IMR-90 (cell line): ENCODE results near the gene DSCAML1. TPM values are rescaled to one million over a fixed set of nuclear protein-coding genes. Genes with fewer than 3 reads are reported as not detected.

Experiments
- ATAC-seq: fragments of 200-7000 bp; cut with Tn5 transposase; 2 replicates; pipeline ENCODE4 v1.9.1; 2020; ENCODE audit warnings: low read depth, mild to moderate bottlenecking, moderate library complexity
- BruUV-seq: library from RNA; stranded (reverse); fragments of 400-500 nt; replicated peaks from 2 replicates; lab custom pipeline; 2021; lab: Mats Ljungman, UMichigan
- CTCF ChIA-PET: fragments of 300-600 bp; formaldehyde crosslinking; extraction: SDS; loops from one replicate; lab custom pipeline; 2021; ENCODE audit warnings: antibody characterized with exemption; lab: Yijun Ruan, JAX
- POLR2A ChIA-PET: fragments of 300-600 bp; sonication (Branson Sonifier 250); formaldehyde crosslinking; loops from one replicate; lab custom pipeline; 2022; ENCODE audit warnings: antibody characterized with exemption; ENCODE audit not compliant: unreplicated experiment; lab: Charles Lee
- DNase-seq: peaks from one replicate; pipeline ENCODE4 v3.0.0; 2013
- H2AFZ ChIP-seq: replicated peaks from 2 replicates; pipeline ENCODE3; 2013; ENCODE audit warnings: low read length, mild to moderate bottlenecking; ENCODE audit not compliant: poor library complexity
- H2AK5ac ChIP-seq: 2 replicates; pipeline ENCODE4 v1.6.1; 2013; ENCODE audit warnings: low read depth, low read length, inconsistent platforms
- H2AK9ac ChIP-seq: replicated peaks from 2 replicates; pipeline ENCODE3; 2013; ENCODE audit warnings: mild to moderate bottlenecking, low read depth, low read length, moderate library complexity; ENCODE audit not compliant: poor library complexity
- H2BK120ac ChIP-seq: 2 replicates; pipeline ENCODE4 v1.6.1; 2013; ENCODE audit warnings: low read depth, low read length, inconsistent platforms
- H2BK15ac ChIP-seq: 3 replicates; pipeline ENCODE4 v1.6.1; 2013; ENCODE audit warnings: low read depth, low read length, inconsistent platforms
- H2BK20ac ChIP-seq: 2 replicates; pipeline ENCODE4 v1.6.1; 2013; ENCODE audit warnings: low read depth, mild to moderate bottlenecking, inconsistent platforms, low read length, moderate library complexity
- H2BK5ac ChIP-seq: 2 replicates; pipeline ENCODE4 v1.6.1; 2013; ENCODE audit warnings: mild to moderate bottlenecking, low read depth, low read length, inconsistent platforms; ENCODE audit not compliant: poor library complexity, severe bottlenecking
- H3K14ac ChIP-seq: replicated peaks from 2 replicates; pipeline ENCODE4 v1.6.1; 2013; ENCODE audit warnings: low read depth, low read length, inconsistent platforms
- H3K18ac ChIP-seq: 2 replicates; pipeline ENCODE4 v1.6.1; 2013; ENCODE audit warnings: low read depth, low read length, control low read depth
- H3K23ac ChIP-seq: 2 replicates; pipeline ENCODE4 v1.6.1; 2013; ENCODE audit warnings: low read depth, low read length, inconsistent platforms
- H3K27ac ChIP-seq: 2 replicates; pipeline ENCODE4 v1.5.1; 2013; ENCODE audit warnings: mild to moderate bottlenecking, control low read depth, low read length; ENCODE audit not compliant: insufficient read depth
- H3K27me3 ChIP-seq: 2 replicates; pipeline ENCODE4 v1.6.1; 2013; ENCODE audit warnings: low read length; ENCODE audit not compliant: control insufficient read depth, insufficient read depth
- H3K36me3 ChIP-seq: 2 replicates; pipeline ENCODE4 v1.6.1; 2013; ENCODE audit warnings: low read length, mixed read lengths; ENCODE audit not compliant: control insufficient read depth, insufficient read depth
- H3K4ac ChIP-seq: 2 replicates; pipeline ENCODE4 v1.6.1; 2013; ENCODE audit warnings: low read depth, low read length, inconsistent platforms
- H3K4me1 ChIP-seq: 2 replicates; pipeline ENCODE4 v1.6.1; 2013; ENCODE audit warnings: low read length, mixed read lengths; ENCODE audit not compliant: control insufficient read depth, insufficient read depth
- H3K4me2 ChIP-seq: 2 replicates; pipeline ENCODE4 v1.6.1; 2013; ENCODE audit warnings: low read depth, mild to moderate bottlenecking, control low read depth, low read length, moderate library complexity
- H3K4me3 ChIP-seq: 2 replicates; pipeline ENCODE4 v1.5.1; 2013; ENCODE audit warnings: low read depth, mild to moderate bottlenecking, control low read depth, low read length, moderate library complexity; ENCODE audit not compliant: insufficient read depth
- H3K56ac ChIP-seq: 2 replicates; pipeline ENCODE4 v1.6.1; 2013; ENCODE audit warnings: low read length, inconsistent platforms; ENCODE audit not compliant: insufficient read depth; ENCODE audit errors: extremely low read depth
- H3K79me1 ChIP-seq, 2 experiments: 2 replicates each; pipeline ENCODE4 v1.6.1; 2013; ENCODE audit warnings: low read length in 2 of 2, inconsistent platforms in 1 of 2, low read depth in 1 of 2
- H3K9ac ChIP-seq: 2 replicates; pipeline ENCODE4 v1.6.1; 2013; ENCODE audit warnings: low read depth, low read length, control low read depth
- H3K9me1 ChIP-seq: 2 replicates; pipeline ENCODE4 v1.6.1; 2013; ENCODE audit warnings: low read length, inconsistent platforms; ENCODE audit not compliant: insufficient read depth
- H3K9me3 ChIP-seq: 2 replicates; pipeline ENCODE4 v1.6.1; 2013; ENCODE audit warnings: low read length; ENCODE audit not compliant: control insufficient read depth, insufficient read depth
- H4K20me1 ChIP-seq: 2 replicates; pipeline ENCODE4 v1.6.1; 2013; ENCODE audit warnings: low read length, inconsistent platforms; ENCODE audit not compliant: insufficient read depth
- H4K5ac ChIP-seq: 2 replicates; pipeline ENCODE4 v1.6.1; 2013; ENCODE audit warnings: mild to moderate bottlenecking, low read depth, low read length, control low read depth
- H4K8ac ChIP-seq, 2 experiments: 2 replicates each; pipeline ENCODE4 v1.6.1; 2013; ENCODE audit warnings: low read depth in 2 of 2, low read length in 2 of 2, control low read depth in 1 of 2, inconsistent platforms in 1 of 2
- H4K91ac ChIP-seq: 2 replicates; pipeline ENCODE4 v1.6.1; 2013; ENCODE audit warnings: low read depth, low read length, inconsistent platforms; ENCODE audit not compliant: insufficient read depth
- CHD1 ChIP-seq: IDR thresholded peaks from 2 replicates; pipeline ENCODE4 v1.6.1; 2012; ENCODE audit warnings: low read depth, low read length, improper control_type of control experiment
- WGBS, 2 experiments: methylation state at CpG; one replicate each; pipeline versions ENCODE4 v1.1.5 to v1.1.7; 2013; ENCODE audit warnings: missing lambda C conversion rate in 2 of 2; ENCODE audit not compliant: insufficient read length in 1 of 2; ENCODE audit errors: extremely low coverage in 2 of 2; 5-methylcytosine and 5-hydroxymethylcytosine counted together
- dilution Hi-C: fragments of 300-500 bp; cut with HindIII; formaldehyde crosslinking; loops from one replicate; pipeline ENCODE4 v1.14.3; 2018; ENCODE audit warnings: low sequenced_read_pairs; ENCODE audit not compliant: unreplicated experiment
- in situ Hi-C: fragments of 300-500 bp; cut with MboI; formaldehyde crosslinking; loops from 3 replicates; pipeline ENCODE4 v1.14.3; 2019; ENCODE audit warnings: low sequenced_read_pairs, inconsistent platforms, mixed read lengths
- intact Hi-C: fragments of 100-400 bp; cut with micrococcal nuclease; formaldehyde crosslinking; loops from 2 replicates; pipeline ENCODE4 v1.10.0; 2022
- polyA plus RNA-seq, 3 experiments: library from polyadenylated mRNA; depleted of rRNA; stranded (reverse); fragments of >200 nt; gene quantifications; 2 replicates each; pipeline ENCODE4 v1.2.3, GENCODE V29; 2012; ENCODE audit warnings: low replicate concordance in 1 of 3
- total RNA-seq: library from RNA; depleted of rRNA; stranded (reverse); fragments of >200 nt; gene quantifications from 2 replicates; pipeline ENCODE4 v1.2.3, GENCODE V29; 2012

DSCAML1 gene
- total and polyA plus RNA-seq, 2 of the 4 experiments (the other 2 are of a cell fraction), result not detected

GRCh38 chr11:117730208-117730800, 66.7 kb downstream of the DSCAML1 start:
- H3K36me3 ChIP-seq, result no peaks in the 10 kb centered on the region
- H2AK9ac ChIP-seq, result no peak overlapping the region
- H2BK5ac ChIP-seq, result no peak overlapping the region
- H3K4me2 ChIP-seq, result no peak overlapping the region
- in situ Hi-C loops (no loop called here), dilution Hi-C loops (no loop called here), intact Hi-C loops (no loop called here)
- BruUV-seq, result no TSS peak
- H3K27ac ChIP-seq, result no peak overlapping the region
- H2AFZ ChIP-seq, result no peak overlapping the region
- TF ChIP-seq CHD1, result no peak
- no peak overlapping the region for H2BK20ac ChIP-seq
- no peak for DNase-seq
- no peaks in the 10 kb centered on the region for H3K9me1 ChIP-seq
- no peak overlapping the region for H4K91ac ChIP-seq
- no peak overlapping the region for H4K8ac ChIP-seq
- WGBS, 2 experiments, result 100% methylated on average over 1 of the region's 7 CpGs; no CpG with 5 or more reads in 1 of the 2 experiments
- no peak for ATAC-seq
- no peak overlapping the region for H4K5ac ChIP-seq
- no peak overlapping the region for H2BK15ac ChIP-seq
- H3K23ac ChIP-seq, result no peak overlapping the region
- no peak overlapping the region for H3K14ac ChIP-seq
- ChIA-PET POLR2A (interaction anchor here (0.6 kb wide), 1 partner anchor 81 kb away, joined by 3 read pairs; no protein-coding TSS in a partner anchor), CTCF (no interaction called here)
- H3K9ac ChIP-seq, result no peak overlapping the region
- H2BK120ac ChIP-seq, result no peak overlapping the region
- H3K79me1 ChIP-seq, result no peaks in the 10 kb centered on the region
- H3K18ac ChIP-seq, result no peak overlapping the region
- no peak overlapping the region for H2AK5ac ChIP-seq
- no peak overlapping the region for H3K56ac ChIP-seq
- H3K4me1 ChIP-seq, result no peaks in the 10 kb centered on the region
- H4K20me1 ChIP-seq, result no peaks in the 10 kb centered on the region
- H3K9me3 ChIP-seq, result no peaks in the 10 kb centered on the region
- no peak overlapping the region for H3K4ac ChIP-seq
- no peak overlapping the region for H3K4me3 ChIP-seq
- no peaks in the 10 kb centered on the region; the same call in 1 of the 2 replicates for H3K27me3 ChIP-seq
